Adrenal gland (tissue), 12 donors: ENCODE measurements around the gene SULT4A1. TPM values are rescaled to one million over a fixed set of nuclear protein-coding genes. Genes with fewer than 3 reads are reported as not detected.

ENCODE experiments used
- DNase-seq, 7 donors: peaks; one replicate each; pipeline ENCODE4 v3.0.0-alpha.2; 2019 to 2020
- H3K27ac ChIP-seq, 5 donors: fragments of 200-600 bp; sonication (generic) in 4 of 5; 1 replicate in 3 of 5; 2 replicates in 2 of 5; pipeline versions ENCODE4 v1.5.1 to v1.8.0; 2016 to 2020; ENCODE audit warnings: mild to moderate bottlenecking in 1 of 5
- H3K27me3 ChIP-seq: fragments of 200-600 bp; 2 replicates; pipeline ENCODE4 v1.8.0; 2021
- H3K36me3 ChIP-seq, 2 donors: fragments of 200-600 bp; replicated peaks in 1 of 2; 1 replicate in 1 of 2; 2 replicates in 1 of 2; pipeline versions ENCODE4 v1.5.1 to v1.8.0; 2018 to 2022
- H3K4me1 ChIP-seq, 2 donors: fragments of 200-600 bp; replicated peaks in 1 of 2; 1 replicate in 1 of 2; 2 replicates in 1 of 2; pipeline versions ENCODE4 v1.5.1 to v1.8.0; 2018 to 2021
- H3K4me3 ChIP-seq, 4 donors: fragments of 200-600 bp; sonication (generic) in 3 of 4; one replicate each; pipeline ENCODE4 v1.5.1; 2016 to 2018
- H3K9me3 ChIP-seq, 3 donors: fragments of 200-600 bp; sonication (generic) in 1 of 3; replicated peaks in 1 of 3; 1 replicate in 2 of 3; 2 replicates in 1 of 3; pipeline versions ENCODE4 v1.5.1 to v1.8.0; 2016 to 2021
- POLR2A ChIP-seq, 2 donors: fragments of 450-650 bp; IDR thresholded peaks; one replicate each; pipeline ENCODE4 v1.6.1; 2017; ENCODE audit warnings: antibody characterized with exemption in 2 of 2, mild to moderate bottlenecking in 2 of 2, moderate library complexity in 1 of 2
- WGBS, 4 donors: extraction: QIAGEN DNeasy Blood & Tissue Kit in 2 of 4; methylation state at CpG; one replicate each; pipeline versions ENCODE4 v1.1.5 to v1.1.7; 2013 to 2017; 5-methylcytosine and 5-hydroxymethylcytosine counted together
- intact Hi-C, 2 donors: fragments of 100-400 bp; cut with DNase I; formaldehyde crosslinking; loops; one replicate each; pipeline versions ENCODE4 v1.14.1 to v1.15.0; 2022 to 2023
- polyA plus RNA-seq, 3 donors: library from polyadenylated mRNA; stranded (reverse); fragments of 200-250 nt in 2 of 3; fragments of 350-450 nt in 1 of 3; fragmentation: Illumina TruSeq in 1 of 3; extraction: RNeasy Lipid Tissue Mini Kit (QIAGEN cat#74804) in 1 of 3; gene quantifications; one replicate each; pipeline ENCODE4 v1.2.3, GENCODE V29; 2013 to 2014
- total RNA-seq, 9 donors: library from RNA; depleted of rRNA in 4 of 9; stranded (reverse); fragments of >200 nt in 4 of 9; fragments of 120-200 nt in 1 of 9; fragmentation: NEBNext Ultra II Directional in 1 of 9; extraction: Animal tissue kit (Norgen Biotek cat#: 25700) in 1 of 9; gene quantifications; one replicate each; pipeline versions ENCODE4 v1.1.0 to v1.2.4, GENCODE V29; 2013 to 2023
- TF ChIP-seq, protein P1 (sequence below), 6 experiments: fragments of 450-650 bp in 4 of 6; fragments of 200-600 bp in 2 of 6; sonication (generic) in 1 of 6; IDR thresholded peaks; 1 replicate in 5 of 6; 2 replicates in 1 of 6; pipeline versions ENCODE4 v1.5.1 to v1.8.0; 2016 to 2021; ENCODE audit warnings: antibody characterized with exemption in 6 of 6, mild to moderate bottlenecking in 2 of 6, moderate library complexity in 1 of 6
- donor health status: healthy with polysubstance abuse.
- donor health status: Bipolar disorder and iron deficiency.
- donor health status: DM: yes; HTN: yes; CAD: no.
- donor health status: DM: no; HTN: no; CAD: no.
- donor health status: DM: no; HTN: no; CAD: no.
- donor health status: DM: yes; HTN: yes; CAD: no.

The SULT4A1 gene
- total and polyA plus RNA-seq, 12 donors = 0.65 to 8.8 (median 2.8) TPM; not detected in 4

DNA sequence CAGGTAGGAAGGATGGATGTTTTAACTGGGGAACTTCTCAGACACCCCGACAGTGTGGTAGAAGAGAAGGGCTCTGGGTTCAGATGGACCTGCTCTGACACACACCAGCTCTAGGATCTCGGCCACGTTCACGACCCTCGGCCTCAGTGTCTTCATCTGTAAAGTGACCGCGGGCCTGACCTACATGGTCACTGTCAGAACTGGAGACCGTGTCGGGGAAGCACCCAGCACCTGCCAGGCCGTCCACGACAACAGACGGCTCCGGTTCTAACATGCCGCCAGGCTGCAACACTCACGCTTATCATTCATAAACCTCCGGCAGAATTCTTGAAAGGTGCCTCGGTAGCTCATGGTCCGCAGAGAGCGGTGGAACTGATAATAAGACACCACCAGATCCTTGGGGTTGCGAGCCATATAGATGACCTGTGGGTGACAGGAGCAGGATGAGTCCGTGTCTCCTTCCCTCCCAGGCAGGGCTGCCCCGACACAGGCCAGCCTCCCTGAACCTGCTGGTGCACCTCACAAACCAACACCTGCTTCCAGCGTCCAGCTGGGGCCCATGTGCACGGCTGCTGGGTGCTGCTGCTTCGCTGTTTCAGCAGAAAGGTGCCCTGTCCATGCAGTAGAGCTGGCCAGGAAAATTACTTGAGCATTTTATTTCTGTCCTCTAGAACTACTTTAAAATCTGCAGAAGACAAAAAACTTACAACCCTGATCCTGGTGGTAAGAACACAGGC, 23.6 kb downstream of the SULT4A1 start:
- intact Hi-C loops = no loop called here
- no peaks in the 10 kb centered on the region for H3K9me3 ChIP-seq
- H3K27me3 ChIP-seq = no peaks in the 10 kb centered on the region
- H3K4me3 ChIP-seq = no peak overlapping the region
- TF ChIP-seq POLR2A (IDR thresholded peaks at IDR 0.05) = no peak
- TF ChIP-seq, protein P1, sequence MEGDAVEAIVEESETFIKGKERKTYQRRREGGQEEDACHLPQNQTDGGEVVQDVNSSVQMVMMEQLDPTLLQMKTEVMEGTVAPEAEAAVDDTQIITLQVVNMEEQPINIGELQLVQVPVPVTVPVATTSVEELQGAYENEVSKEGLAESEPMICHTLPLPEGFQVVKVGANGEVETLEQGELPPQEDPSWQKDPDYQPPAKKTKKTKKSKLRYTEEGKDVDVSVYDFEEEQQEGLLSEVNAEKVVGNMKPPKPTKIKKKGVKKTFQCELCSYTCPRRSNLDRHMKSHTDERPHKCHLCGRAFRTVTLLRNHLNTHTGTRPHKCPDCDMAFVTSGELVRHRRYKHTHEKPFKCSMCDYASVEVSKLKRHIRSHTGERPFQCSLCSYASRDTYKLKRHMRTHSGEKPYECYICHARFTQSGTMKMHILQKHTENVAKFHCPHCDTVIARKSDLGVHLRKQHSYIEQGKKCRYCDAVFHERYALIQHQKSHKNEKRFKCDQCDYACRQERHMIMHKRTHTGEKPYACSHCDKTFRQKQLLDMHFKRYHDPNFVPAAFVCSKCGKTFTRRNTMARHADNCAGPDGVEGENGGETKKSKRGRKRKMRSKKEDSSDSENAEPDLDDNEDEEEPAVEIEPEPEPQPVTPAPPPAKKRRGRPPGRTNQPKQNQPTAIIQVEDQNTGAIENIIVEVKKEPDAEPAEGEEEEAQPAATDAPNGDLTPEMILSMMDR (IDR thresholded peaks at IDR 0.05) = no peak
- no peaks in the 10 kb centered on the region for H3K4me1 ChIP-seq
- no peaks in the 10 kb centered on the region for H3K36me3 ChIP-seq
- 88 to 93% (median 90%) methylated on average over 20 to 25 of the region's 25 CpGs for WGBS, 4 donors
- no peak for DNase-seq
- no peak overlapping the region for H3K27ac ChIP-seq

DNA sequence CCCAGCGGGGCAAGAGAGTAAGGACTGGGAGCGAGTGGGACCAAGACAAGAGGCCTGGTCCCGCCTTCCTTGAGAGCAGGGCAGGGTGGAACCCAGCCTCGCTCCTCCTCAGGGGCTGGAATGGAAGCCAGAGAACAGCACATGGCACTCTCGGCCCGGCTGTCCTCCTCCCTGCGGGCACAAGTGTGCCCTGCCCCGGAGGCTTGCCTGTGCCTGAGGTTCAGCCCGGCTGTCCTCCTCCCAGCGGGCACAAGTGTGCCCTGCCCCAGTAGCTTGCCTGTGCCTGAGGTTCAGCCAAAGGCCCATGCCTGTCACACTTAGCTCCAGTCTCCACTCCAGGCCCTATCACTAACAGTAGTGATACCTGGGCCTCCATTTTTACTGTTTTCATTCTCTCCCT, 24.2 kb downstream of the SULT4A1 start:
- TF ChIP-seq, protein P1 (IDR thresholded peaks at IDR 0.05) = no peak
- TF ChIP-seq POLR2A (IDR thresholded peaks at IDR 0.05) = no peak
- no peaks in the 10 kb centered on the region for H3K9me3 ChIP-seq
- intact Hi-C loops = no loop called here
- no peak for DNase-seq
- no peaks in the 10 kb centered on the region for H3K36me3 ChIP-seq
- no peak overlapping the region for H3K27ac ChIP-seq
- 86 to 95% (median 89%) methylated on average over 8 to 10 of the region's 10 CpGs; no CpG with 5 or more reads in 1 of the 4 donors for WGBS, 4 donors
- H3K27me3 ChIP-seq = no peaks in the 10 kb centered on the region
- no peak overlapping the region for H3K4me3 ChIP-seq
- no peaks in the 10 kb centered on the region for H3K4me1 ChIP-seq

DNA sequence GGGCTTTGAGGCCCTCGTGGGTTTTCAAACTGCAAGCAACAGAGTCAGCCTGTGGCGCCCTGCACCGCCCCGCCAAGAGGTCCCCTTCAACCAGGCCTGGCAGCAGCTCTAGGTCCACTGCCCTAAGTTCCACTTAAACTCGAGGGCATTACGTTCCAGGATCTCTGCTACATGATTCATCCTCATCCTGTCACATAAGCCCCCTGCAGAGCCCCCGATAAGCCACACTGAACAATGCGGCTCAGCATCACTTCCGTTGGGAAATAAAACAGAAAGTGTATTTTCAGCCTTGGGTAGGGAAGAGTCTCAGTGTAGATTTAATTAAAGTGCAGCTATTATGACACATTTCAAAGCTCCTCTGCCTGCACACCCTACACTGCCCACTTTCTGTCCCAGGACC, 24.6 kb downstream of the SULT4A1 start:
- H3K4me1 ChIP-seq = no peaks in the 10 kb centered on the region
- no peaks in the 10 kb centered on the region for H3K27me3 ChIP-seq
- H3K9me3 ChIP-seq = no peaks in the 10 kb centered on the region
- H3K4me3 ChIP-seq = no peak overlapping the region
- no peaks in the 10 kb centered on the region for H3K36me3 ChIP-seq
- 73 to 80% (median 77%) methylated on average over 5 to 9 of the region's 9 CpGs for WGBS, 4 donors
- intact Hi-C loops = no loop called here
- TF ChIP-seq POLR2A (IDR thresholded peaks at IDR 0.05) = no peak
- H3K27ac ChIP-seq = no peak overlapping the region
- DNase-seq = no peak

DNA sequence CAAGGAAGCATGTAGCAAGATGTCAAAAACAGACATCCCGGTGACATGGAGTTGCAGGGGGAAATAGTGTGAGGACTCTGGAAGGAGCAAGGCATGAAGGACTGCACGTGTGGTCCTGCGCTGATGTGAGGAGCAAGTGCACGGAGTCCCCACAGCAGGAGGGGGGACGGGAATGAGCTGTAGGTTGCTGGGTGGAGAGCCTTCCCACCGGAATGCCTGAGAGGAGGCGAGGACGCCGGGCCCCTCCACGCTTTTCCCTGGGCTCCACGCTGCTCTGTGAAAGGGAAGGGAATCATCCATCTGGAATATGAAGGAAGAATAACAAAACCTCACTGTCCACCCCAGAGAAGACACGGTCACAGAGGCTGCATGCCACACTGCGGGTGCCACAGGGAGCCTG, 26.6 kb downstream of the SULT4A1 start:
- TF ChIP-seq, protein P1 (IDR thresholded peaks at IDR 0.05) = no peak
- no peak for TF ChIP-seq POLR2A (IDR thresholded peaks at IDR 0.05)
- intact Hi-C loops = no loop called here
- DNase-seq = no peak
- H3K4me3 ChIP-seq = no peak overlapping the region
- 75 to 82% (median 80%) methylated on average over 11 to 13 of the region's 13 CpGs for WGBS, 4 donors
- H3K36me3 ChIP-seq = no peaks in the 10 kb centered on the region
- no peaks in the 10 kb centered on the region for H3K9me3 ChIP-seq
- no peaks in the 10 kb centered on the region for H3K4me1 ChIP-seq
- H3K27me3 ChIP-seq = no peaks in the 10 kb centered on the region
- H3K27ac ChIP-seq = no peak overlapping the region

DNA sequence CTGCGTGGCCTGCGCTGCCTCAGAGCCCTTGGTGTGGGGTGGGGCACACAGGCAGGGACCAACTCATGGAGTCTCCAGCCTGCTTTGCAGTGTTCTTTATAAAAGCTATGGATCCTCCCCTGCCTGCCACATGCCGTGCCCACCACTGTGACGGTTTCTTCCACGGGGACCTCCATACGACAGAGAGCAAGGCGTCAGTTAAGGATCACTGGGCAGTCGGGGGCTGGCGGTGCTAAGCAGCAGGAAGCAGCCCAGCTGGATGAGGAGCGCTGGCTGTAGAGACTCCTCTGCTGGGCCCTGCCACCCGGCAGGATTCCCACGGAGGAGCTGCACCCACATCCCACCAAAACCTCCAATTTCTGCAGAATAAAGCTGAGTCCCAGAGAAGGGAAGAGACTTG, 27.1 kb downstream of the SULT4A1 start:
- TF ChIP-seq, protein P1 (IDR thresholded peaks at IDR 0.05) = no peak
- TF ChIP-seq POLR2A (IDR thresholded peaks at IDR 0.05) = no peak

More for the DNA sequence above, 27.1 kb downstream of the SULT4A1 start:
- Histone ChIP-seq H3K4me3 (no peak overlapping the region), H3K9me3 (no peaks in the 10 kb centered on the region), H3K27me3 (no peaks in the 10 kb centered on the region), H3K36me3 (no peaks in the 10 kb centered on the region), H3K27ac (no peak overlapping the region), H3K4me1 (no peaks in the 10 kb centered on the region)
- DNase-seq = no peak
- intact Hi-C loops = no loop called here
- WGBS, 4 donors = 69 to 73% (median 73%) methylated on average over 3 to 12 of the region's 12 CpGs; no CpG with 5 or more reads in 1 of the 4 donors
